Adipocyte (in vitro differentiated cells): ENCODE results near the gene TEAD2.
A peak's percentile ranks its signal among the peaks of the same experiment; 100 is the strongest.

ENCODE experiments used
- DNase-seq: peaks from one replicate; pipeline ENCODE4 v3.0.0-alpha.2; 2015; ENCODE audit warnings: low read depth
- H3K27me3 ChIP-seq: replicated peaks from 2 replicates; pipeline ENCODE4 v1.7.0; 2013; ENCODE audit warnings: mild to moderate bottlenecking, low read length, moderate library complexity; ENCODE audit not compliant: control insufficient read depth, insufficient read depth
- H3K36me3 ChIP-seq: 2 replicates; pipeline ENCODE4 v1.7.0; 2013; ENCODE audit warnings: low read length, mild to moderate bottlenecking, moderate library complexity; ENCODE audit not compliant: control insufficient read depth, insufficient read depth, severe bottlenecking
- H3K4me1 ChIP-seq: 2 replicates; pipeline ENCODE4 v1.7.0; 2013; ENCODE audit warnings: mild to moderate bottlenecking, low read length, moderate library complexity; ENCODE audit not compliant: control insufficient read depth, insufficient read depth
- H3K4me3 ChIP-seq: 2 replicates; pipeline ENCODE4 v1.7.0; 2013; ENCODE audit warnings: mild to moderate bottlenecking, low read length, moderate library complexity
- H3K9ac ChIP-seq: 2 replicates; pipeline ENCODE4 v1.7.0; 2013; ENCODE audit warnings: mild to moderate bottlenecking, low read length, moderate library complexity
- H3K9me3 ChIP-seq: 2 replicates; pipeline ENCODE4 v1.7.0; 2013; ENCODE audit warnings: mild to moderate bottlenecking, low read length, moderate library complexity; ENCODE audit not compliant: control insufficient read depth

TEAD2 gene

DNA sequence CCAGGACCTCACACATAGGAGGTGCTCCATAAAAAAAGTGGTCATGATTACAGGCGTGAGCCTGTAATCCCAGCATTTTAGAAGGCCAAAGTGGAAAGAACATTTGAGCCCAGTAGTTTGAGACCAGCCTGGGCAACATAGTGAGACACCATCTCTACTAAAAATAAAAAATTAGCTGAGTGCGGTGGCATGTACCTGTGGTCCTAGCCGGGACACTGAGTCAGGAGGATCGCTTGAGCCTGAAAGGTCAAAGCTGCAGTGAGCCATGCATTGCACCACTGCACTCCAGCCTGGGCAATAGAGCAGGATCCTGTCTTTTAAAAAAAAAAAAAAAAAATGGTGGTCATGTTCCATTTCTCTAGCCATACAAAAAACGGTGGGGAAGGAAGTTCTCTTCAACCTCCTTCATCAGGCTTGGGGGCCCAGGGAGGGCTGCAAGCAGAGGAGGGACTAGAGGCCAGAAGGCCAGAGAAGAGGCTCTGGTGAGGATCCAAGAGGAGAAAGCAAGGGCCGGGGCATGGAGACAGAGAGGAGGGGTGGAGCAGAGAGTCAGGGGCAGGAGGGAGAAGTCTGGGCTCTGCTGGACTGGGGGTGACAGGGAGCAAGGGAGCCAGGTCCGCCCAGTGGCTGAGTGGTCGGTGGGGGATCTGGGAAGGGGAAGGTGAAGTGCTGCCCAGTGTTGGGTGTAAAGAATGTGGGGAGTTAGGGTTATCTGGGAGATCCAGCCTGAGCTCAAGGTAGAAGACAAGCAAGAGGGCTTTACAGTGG, 34.7 kb upstream of the TEAD2 start:
- no peaks in the 10 kb centered on the region for H3K9me3 ChIP-seq
- H3K27me3 ChIP-seq = peaks cover 66% of the 10 kb centered on the region
- H3K4me1 ChIP-seq = no peaks in the 10 kb centered on the region
- no peaks in the 10 kb centered on the region for H3K36me3 ChIP-seq
- H3K4me3 ChIP-seq = no peak overlapping the region
- DNase-seq = no peak
- H3K9ac ChIP-seq = no peak overlapping the region

DNA sequence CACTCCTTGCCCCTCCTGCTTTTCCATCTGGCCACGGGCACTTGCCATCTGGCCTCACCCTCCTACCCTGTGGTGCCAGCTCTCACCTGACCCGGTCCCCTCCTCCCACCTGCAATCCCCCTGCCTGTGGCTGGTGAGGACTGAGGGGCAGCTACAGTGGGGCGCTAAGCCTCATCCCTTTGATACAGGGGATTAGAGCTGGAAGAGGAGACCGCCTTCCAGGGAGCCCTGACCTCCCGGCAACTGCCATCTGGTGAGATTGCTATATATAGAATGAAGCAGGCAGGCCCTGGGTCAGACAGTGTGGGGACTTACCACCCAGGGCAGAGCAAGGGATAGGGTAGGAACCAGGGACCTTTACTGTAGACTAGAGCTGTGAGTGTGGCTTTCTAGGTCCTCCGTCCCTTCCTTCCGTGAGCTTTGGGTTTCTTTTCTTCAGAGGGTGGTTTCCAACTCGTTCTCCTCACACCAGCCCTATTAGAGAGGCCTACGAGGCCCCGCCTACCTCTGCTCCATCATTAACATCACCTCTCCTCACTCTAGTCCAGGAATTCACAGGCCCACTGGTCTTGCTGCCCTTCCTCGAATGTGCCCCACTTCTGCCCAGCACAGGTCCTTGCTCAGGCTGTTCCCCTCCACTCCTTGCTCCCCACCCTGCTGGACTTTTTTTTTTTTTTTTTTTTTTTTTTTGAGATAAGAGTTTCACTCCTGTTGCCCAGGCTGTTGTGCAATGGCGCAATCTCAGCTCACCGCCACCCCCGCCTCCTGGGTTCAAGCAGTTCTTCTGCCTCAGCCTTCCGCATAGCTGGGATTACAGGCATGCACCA, 33.6 kb upstream of the TEAD2 start:
- H3K4me1 ChIP-seq = no peaks in the 10 kb centered on the region
- H3K9ac ChIP-seq = no peak overlapping the region
- H3K27me3 ChIP-seq = peaks cover 68% of the 10 kb centered on the region
- no peak overlapping the region for H3K4me3 ChIP-seq
- H3K36me3 ChIP-seq = no peaks in the 10 kb centered on the region
- DNase-seq = no peak
- H3K9me3 ChIP-seq = no peaks in the 10 kb centered on the region

DNA sequence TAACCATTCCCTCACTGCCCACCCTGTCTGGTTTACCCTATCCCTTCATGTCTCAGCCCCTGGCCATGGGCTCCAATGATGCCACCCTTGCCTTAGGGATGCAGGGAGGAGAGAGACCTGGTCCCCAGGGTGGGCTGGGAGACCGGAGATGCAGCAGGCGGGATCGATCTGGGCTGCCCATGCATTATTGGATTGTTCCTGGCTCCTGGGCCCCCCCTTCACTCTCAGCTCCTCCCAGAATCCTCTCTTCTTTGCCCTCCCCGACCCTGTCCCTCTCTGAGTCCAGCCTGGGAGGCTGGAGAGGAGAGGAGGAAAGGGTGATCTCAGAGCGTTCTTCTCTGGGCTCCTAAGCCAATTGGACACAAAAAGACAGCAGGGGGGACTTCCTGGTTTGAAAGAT, 31.7 kb upstream of the TEAD2 start:
- Histone ChIP-seq H3K4me3 (no peak overlapping the region), H3K9me3 (no peaks in the 10 kb centered on the region), H3K36me3 (no peaks in the 10 kb centered on the region), H3K27me3 (peaks cover 66% of the 10 kb centered on the region), H3K4me1 (no peaks in the 10 kb centered on the region), H3K9ac (no peak overlapping the region)
- DNase-seq = no peak

DNA sequence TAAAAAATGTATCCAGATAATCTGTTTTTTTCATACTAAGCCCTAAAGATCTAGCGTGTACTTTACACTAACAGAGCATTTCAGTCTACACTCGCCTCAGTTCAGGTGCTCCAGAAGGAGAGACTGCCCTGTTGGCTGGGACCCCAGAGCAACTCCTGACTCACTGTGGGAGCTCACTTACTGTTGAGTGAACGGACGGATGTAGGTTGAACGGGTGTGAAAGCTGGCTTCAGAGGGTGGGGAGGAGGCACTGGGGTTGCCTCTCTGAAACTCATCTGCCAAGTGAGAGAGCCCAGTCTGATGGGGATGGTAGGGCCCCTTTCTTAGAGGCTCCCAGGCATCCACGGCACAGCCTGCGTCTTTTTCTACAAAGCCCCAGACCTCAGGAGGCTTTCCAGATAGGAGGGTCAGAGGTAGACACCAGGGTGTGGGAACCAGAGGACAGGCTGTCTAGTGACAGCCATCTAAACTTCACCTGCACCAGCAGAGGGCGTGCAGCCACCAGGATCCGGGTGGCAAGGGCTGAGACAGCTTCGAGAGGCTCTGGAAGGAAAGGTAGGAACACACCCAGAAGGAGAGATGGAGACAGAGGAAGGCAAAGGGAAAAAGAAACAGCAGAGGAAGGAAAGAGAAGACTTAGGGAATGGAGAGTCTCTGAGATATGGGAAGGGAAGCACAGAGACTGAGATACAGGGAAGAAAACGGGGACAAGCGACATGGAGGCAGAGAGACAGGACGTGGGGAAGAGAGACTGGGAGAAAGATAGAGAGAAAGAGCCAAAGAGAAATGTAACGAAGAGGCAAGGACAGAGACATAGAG, 29.6 kb upstream of the TEAD2 start:
- no peak overlapping the region for H3K9ac ChIP-seq
- H3K4me3 ChIP-seq = no peak overlapping the region
- no peaks in the 10 kb centered on the region for H3K36me3 ChIP-seq
- H3K27me3 ChIP-seq = peaks cover 51% of the 10 kb centered on the region
- DNase-seq = peak; percentile 87
- no peaks in the 10 kb centered on the region for H3K9me3 ChIP-seq
- H3K4me1 ChIP-seq = no peaks in the 10 kb centered on the region

DNA sequence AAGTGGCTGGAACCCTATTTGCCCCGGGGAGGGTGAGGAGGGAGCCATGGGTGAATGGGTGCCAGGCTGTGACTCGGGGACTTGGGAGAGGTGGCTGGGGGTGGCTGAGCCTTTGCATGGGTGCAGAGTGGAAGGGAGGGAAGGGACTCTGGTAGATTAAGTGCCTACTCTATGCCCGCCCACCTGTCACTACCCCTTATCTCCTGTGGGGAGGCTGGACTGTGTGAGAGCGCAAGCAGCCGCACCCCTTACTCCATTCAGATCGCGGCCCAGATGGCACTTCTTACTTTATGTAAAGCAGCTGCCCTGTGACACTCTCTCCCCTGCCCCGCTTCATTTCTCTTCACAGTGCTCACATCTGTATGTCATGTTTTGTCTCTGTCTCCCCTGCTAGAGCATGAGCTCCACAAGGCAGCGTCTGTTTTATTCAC, 28.7 kb upstream of the TEAD2 start:
- Histone ChIP-seq H3K9ac (no peak overlapping the region), H3K36me3 (no peaks in the 10 kb centered on the region), H3K4me1 (no peaks in the 10 kb centered on the region), H3K9me3 (no peaks in the 10 kb centered on the region), H3K27me3 (peaks cover 48% of the 10 kb centered on the region), H3K4me3 (no peak overlapping the region)
- no peak for DNase-seq

DNA sequence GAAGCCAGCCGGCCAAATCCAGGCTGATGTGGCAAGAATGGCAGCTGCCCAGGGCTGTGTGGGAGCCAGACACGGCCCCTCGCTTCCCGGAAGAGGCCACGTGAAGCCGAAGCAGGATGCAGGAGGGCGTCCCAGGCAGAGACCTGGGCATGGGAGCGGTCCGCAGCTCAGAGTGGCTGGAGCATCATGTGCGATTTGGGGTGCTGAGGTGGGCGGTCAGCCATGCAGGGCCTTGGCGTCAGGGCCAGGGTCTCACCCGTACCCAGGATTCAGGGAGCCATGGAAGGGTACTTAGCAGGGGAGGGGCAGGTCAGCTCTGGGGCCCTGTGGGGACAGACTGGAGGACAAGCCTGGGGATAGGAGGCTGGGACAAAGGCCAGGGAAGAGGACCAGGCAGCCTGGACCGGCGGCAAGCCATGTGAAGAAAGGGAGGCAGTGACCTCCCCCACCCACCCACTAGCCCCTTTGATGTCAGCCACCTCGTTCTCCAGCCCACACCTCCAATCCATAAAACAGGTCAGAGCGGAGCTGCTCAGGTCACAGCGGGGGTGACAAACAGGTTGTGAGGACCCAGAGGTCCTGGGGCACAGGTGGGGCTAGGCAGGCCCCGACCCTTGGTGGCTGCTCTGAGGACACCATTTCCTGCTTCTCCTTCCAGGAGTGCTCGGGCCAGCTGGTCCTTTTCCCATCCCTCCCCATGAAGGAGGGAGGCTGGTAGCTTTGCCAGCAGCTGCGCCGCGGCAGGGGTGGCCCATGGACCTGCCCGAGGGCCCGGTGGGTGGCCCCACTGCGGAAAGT, 28.1 kb upstream of the TEAD2 start:
- no peak for DNase-seq
- Histone ChIP-seq H3K4me1 (no peaks in the 10 kb centered on the region), H3K27me3 (peaks cover 44% of the 10 kb centered on the region), H3K9ac (no peak overlapping the region), H3K9me3 (no peaks in the 10 kb centered on the region), H3K36me3 (no peaks in the 10 kb centered on the region), H3K4me3 (no peak overlapping the region)

DNA sequence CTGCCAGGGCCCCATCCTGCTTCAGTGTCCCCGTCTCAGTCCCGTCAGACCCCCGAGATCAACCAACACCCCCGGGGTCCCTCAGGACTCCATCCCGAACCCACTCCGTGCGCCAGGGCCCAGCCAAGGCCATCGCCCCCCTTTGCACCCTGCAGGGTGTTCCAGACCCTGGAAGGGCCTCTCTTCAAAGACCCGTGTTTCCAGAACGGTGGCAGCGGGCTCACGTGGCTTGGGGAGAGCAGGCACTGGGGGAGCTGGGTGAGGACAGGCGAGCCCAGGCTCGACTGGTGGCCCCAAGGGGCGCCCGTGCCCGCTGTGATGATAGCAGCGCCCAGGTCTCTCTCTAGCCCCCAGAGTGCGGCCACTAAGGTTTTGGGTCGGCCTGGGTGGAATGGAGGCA, 27.2 kb upstream of the TEAD2 start:
- no peak overlapping the region for H3K4me3 ChIP-seq
- no peaks in the 10 kb centered on the region for H3K4me1 ChIP-seq
- no peaks in the 10 kb centered on the region for H3K9me3 ChIP-seq
- DNase-seq = no peak
- H3K36me3 ChIP-seq = no peaks in the 10 kb centered on the region
- no peak overlapping the region for H3K9ac ChIP-seq
- peaks cover 35% of the 10 kb centered on the region for H3K27me3 ChIP-seq

DNA sequence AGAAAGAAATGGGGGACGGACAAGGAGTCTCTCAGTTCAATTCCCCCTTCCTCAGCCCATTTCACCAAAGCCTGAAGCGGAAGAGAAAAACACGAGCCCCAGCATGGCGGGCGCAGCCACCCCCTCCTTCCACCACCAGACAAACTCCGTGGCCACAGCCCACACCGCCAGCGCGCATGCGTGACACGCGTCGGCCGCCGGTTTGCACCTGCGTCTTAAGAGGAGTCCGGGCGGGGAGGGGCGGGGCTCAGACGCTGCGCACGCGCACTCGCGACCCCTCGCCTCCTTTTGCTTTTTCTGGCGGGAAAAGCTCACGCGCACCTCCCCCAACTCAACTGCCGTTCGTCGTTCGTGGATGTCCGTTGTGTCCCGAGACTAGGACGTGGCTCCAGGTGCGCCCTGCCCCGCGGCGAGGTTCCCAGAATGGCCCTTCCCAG, 25.7 kb upstream of the TEAD2 start, which contains the start of gene KASH5:
KASH5 (plus strand) TSS at position 314 of the 437 bp plus-strand sequence. CDS start 2,635 bp downstream, outside the sequence.
- Histone ChIP-seq H3K27me3 (peaks cover 22% of the 10 kb centered on the region), H3K9ac (no peak within 1 kb of the TSS), H3K4me3 (no peak within 1 kb of the TSS), H3K36me3 (no peaks in the 10 kb centered on the region), H3K9me3 (peaks cover 9% of the 10 kb centered on the region), H3K4me1 (no peaks in the 10 kb centered on the region)
- DNase-seq = no peak

DNA sequence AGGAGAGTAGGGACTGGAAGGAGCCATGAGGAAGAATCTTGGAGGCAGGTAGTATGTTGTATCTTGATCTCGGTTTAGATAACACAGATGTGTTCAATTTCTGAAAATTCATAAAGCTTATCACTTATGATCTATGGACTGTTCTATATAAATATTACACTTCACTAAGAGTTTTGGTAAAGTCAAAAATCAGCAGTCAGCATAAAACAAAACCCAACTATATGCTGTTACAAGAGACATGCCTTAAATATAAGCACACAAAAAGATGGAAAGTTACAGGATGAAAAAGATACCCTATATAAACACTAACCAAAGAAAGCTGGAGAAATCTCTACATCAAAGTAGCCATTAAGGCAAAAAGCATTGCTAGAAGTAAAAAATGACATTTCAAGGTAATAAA, 21.4 kb upstream of the TEAD2 start:
- Histone ChIP-seq H3K9ac (no peak overlapping the region), H3K4me1 (no peaks in the 10 kb centered on the region), H3K36me3 (no peaks in the 10 kb centered on the region), H3K27me3 (no peaks in the 10 kb centered on the region), H3K9me3 (peaks cover 22% of the 10 kb centered on the region), H3K4me3 (no peak overlapping the region)
- DNase-seq = no peak

DNA sequence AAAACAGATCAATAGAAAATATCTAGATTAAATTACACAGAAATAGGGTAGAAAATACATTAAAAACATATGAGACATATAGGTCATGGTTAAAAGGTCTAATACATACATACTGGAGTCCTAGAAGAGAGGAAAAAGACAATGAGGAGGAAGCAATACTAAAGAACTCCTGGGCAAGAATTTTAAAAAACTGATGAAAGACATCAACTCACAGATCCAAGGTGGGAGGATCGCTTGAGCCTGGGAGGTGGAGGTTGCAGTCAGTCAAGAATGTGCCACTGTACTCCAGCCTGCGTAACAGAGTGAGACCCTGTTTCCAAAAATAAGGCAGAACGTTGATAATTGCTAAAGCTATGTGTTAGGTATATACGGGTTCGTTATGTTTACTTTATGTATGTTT, 20.4 kb upstream of the TEAD2 start:
- Histone ChIP-seq H3K4me1 (no peaks in the 10 kb centered on the region), H3K27me3 (no peaks in the 10 kb centered on the region), H3K9ac (no peak overlapping the region), H3K4me3 (no peak overlapping the region), H3K36me3 (no peaks in the 10 kb centered on the region), H3K9me3 (peaks cover 22% of the 10 kb centered on the region)
- DNase-seq = no peak
